ENCODE data around the gene PACSIN2.

DNA sequence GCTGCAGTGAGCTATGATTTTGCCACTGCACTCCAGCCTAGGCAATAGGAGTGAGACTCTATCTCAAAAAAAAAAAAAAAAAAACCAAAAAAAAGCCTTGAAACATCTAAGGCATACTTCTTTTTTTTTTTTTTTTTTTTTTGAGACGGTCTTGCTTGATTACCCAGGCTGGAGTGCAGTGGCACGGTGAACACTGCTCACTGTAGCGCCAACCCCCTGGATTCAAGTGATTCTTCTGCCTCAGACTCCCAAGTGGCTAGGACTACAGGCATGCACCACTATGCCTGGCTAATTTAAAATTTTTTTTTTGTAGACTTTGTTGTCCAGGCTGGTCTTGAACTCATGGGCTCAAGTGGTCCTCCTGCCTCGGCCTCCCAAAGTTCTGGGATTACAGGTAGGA lies 177.4 kb downstream of the PACSIN2 start:
- TF ChIP-seq FOXM1 (IDR thresholded peaks at IDR 0.05; ENCODE audit: borderline replicate concordance) (no peak), ARNT (IDR thresholded peaks at IDR 0.05) (no peak), BHLHE40 (IDR thresholded peaks at IDR 0.05; ENCODE audit: borderline replicate concordance) (no peak), ELF4 (IDR thresholded peaks at IDR 0.05) (no peak), ZNF384 (IDR thresholded peaks at IDR 0.05) (no peak), NFRKB (IDR thresholded peaks at IDR 0.05) (no peak), FOXK2 (IDR thresholded peaks at IDR 0.05) (no peak), SUZ12 (IDR thresholded peaks at IDR 0.05) (no peak), CTBP1 (IDR thresholded peaks at IDR 0.05; ENCODE audit: borderline replicate concordance) (no peak), SP1 (IDR thresholded peaks at IDR 0.05) (no peak), HDGF (IDR thresholded peaks at IDR 0.05; ENCODE audit: borderline replicate concordance) (no peak)
- TF ChIP-seq, protein P1, sequence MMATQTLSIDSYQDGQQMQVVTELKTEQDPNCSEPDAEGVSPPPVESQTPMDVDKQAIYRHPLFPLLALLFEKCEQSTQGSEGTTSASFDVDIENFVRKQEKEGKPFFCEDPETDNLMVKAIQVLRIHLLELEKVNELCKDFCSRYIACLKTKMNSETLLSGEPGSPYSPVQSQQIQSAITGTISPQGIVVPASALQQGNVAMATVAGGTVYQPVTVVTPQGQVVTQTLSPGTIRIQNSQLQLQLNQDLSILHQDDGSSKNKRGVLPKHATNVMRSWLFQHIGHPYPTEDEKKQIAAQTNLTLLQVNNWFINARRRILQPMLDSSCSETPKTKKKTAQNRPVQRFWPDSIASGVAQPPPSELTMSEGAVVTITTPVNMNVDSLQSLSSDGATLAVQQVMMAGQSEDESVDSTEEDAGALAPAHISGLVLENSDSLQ (IDR thresholded peaks at IDR 0.05) = no peak

Data from HEK293T (cell line).